HEK293 (cell line): ENCODE measurements around the gene ICAM3.

Experiments used
- CTCF ChIA-PET: fragments of 350-600 bp; formaldehyde crosslinking; extraction: SDS; loops from one replicate; lab custom pipeline; 2021; ENCODE audit warnings: antibody characterized with exemption; lab: Yijun Ruan, JAX
- POLR2A ChIA-PET: fragments of 300-600 bp; formaldehyde crosslinking; extraction: SDS; loops from one replicate; lab custom pipeline; 2020; ENCODE audit warnings: antibody characterized with exemption, inconsistent platforms; lab: Yijun Ruan, JAX
- H3K27ac ChIP-seq: fragments of 200-500 bp; sonication (Bioruptor generic); 2 replicates; pipeline ENCODE4 v1.5.1; 2014; ENCODE audit warnings: low read depth, low read length, control low read depth, inconsistent platforms; ENCODE audit errors: extremely low read depth
- H3K36me3 ChIP-seq, 2 experiments: fragments of 200-500 bp in 1 of 2; sonication (Bioruptor generic) in 1 of 2; 1 replicate in 1 of 2; 2 replicates in 1 of 2; pipeline ENCODE4 v1.5.1; 2014 to 2017; ENCODE audit warnings: inconsistent platforms in 2 of 2, low read length in 2 of 2; ENCODE audit not compliant: control insufficient read depth in 2 of 2, insufficient read depth in 1 of 2
- H3K4me1 ChIP-seq: fragments of 200-500 bp; sonication (Bioruptor generic); 2 replicates; pipeline ENCODE4 v1.5.1; 2014; ENCODE audit warnings: mild to moderate bottlenecking, low read length, inconsistent platforms; ENCODE audit not compliant: control insufficient read depth, insufficient read depth
- H3K4me3 ChIP-seq: 2 replicates; pipeline ENCODE4 v1.5.1; 2011; ENCODE audit warnings: low read depth, mild to moderate bottlenecking, control low read depth, low read length, moderate library complexity
- H3K9me3 ChIP-seq: fragments of 200-500 bp; sonication (Bioruptor generic); 2 replicates; pipeline ENCODE4 v1.5.1; 2014; ENCODE audit warnings: low read depth, low read length, inconsistent platforms; ENCODE audit not compliant: control insufficient read depth, insufficient read depth
- BCL11A ChIP-seq: fragments of 450-650 bp; formaldehyde crosslinking; IDR thresholded peaks from 2 replicates; pipeline ENCODE4 v1.5.1; 2016; ENCODE audit warnings: low read depth, missing biosample characterization, missing genetic modification characterization
- GLIS2 ChIP-seq: fragments of 450-650 bp; formaldehyde crosslinking; IDR thresholded peaks from 2 replicates; pipeline ENCODE4 v1.5.1; 2016; ENCODE audit warnings: missing biosample characterization, missing genetic modification characterization
- IKZF3 ChIP-seq: fragments of 450-650 bp; IDR thresholded peaks from 2 replicates; pipeline ENCODE4 v1.5.0; 2018; ENCODE audit warnings: missing biosample characterization, mild to moderate bottlenecking, missing genetic modification characterization, moderate library complexity
- OSR2 ChIP-seq: fragments of 450-650 bp; formaldehyde crosslinking; IDR thresholded peaks from 2 replicates; pipeline ENCODE4 v1.5.1; 2016; ENCODE audit warnings: missing biosample characterization, missing genetic modification characterization
- PATZ1 ChIP-seq: fragments of 450-650 bp; formaldehyde crosslinking; IDR thresholded peaks from 2 replicates; pipeline ENCODE4 v1.5.1; 2016; ENCODE audit warnings: missing biosample characterization, missing genetic modification characterization
- PBX3 ChIP-seq: sonication (generic); formaldehyde crosslinking; IDR thresholded peaks from 2 replicates; pipeline ENCODE4 v1.8.1; 2022; ENCODE audit warnings: mild to moderate bottlenecking, moderate library complexity, missing genetic modification reagents
- YY1 ChIP-seq: fragments of 450-650 bp; formaldehyde crosslinking; IDR thresholded peaks from 2 replicates; pipeline ENCODE4 v1.5.1; 2018; ENCODE audit warnings: missing biosample characterization, missing genetic modification characterization
- ZBTB21 ChIP-seq: fragments of 450-650 bp; formaldehyde crosslinking; IDR thresholded peaks from 2 replicates; pipeline ENCODE4 v1.5.1; 2017; ENCODE audit warnings: missing biosample characterization, missing genetic modification characterization
- ZNF311 ChIP-seq: fragments of 450-650 bp; formaldehyde crosslinking; IDR thresholded peaks from 2 replicates; pipeline ENCODE4 v1.5.1; 2017; ENCODE audit warnings: missing biosample characterization, missing genetic modification characterization, borderline replicate concordance
- ZNF37A ChIP-seq: fragments of 450-650 bp; IDR thresholded peaks from 2 replicates; pipeline ENCODE4 v1.5.1; 2018; ENCODE audit warnings: missing biosample characterization, missing genetic modification characterization
- ZNF561 ChIP-seq: fragments of 450-650 bp; IDR thresholded peaks from 2 replicates; pipeline ENCODE4 v1.5.1; 2018; ENCODE audit warnings: missing biosample characterization, missing genetic modification characterization, borderline replicate concordance
- ZNF664 ChIP-seq: fragments of 450-650 bp; formaldehyde crosslinking; IDR thresholded peaks from 2 replicates; pipeline ENCODE4 v1.5.1; 2016; ENCODE audit warnings: missing biosample characterization, missing genetic modification characterization
- ZNF677 ChIP-seq: fragments of 450-650 bp; IDR thresholded peaks from 2 replicates; pipeline ENCODE4 v1.5.0; 2018; ENCODE audit warnings: missing biosample characterization, mild to moderate bottlenecking, missing genetic modification characterization, moderate library complexity
- ZSCAN30 ChIP-seq: fragments of 450-650 bp; IDR thresholded peaks from 2 replicates; pipeline ENCODE4 v1.5.1; 2018; ENCODE audit warnings: missing biosample characterization, mild to moderate bottlenecking, missing genetic modification characterization, moderate library complexity
- TF ChIP-seq, protein P1 (sequence below): fragments of 450-650 bp; formaldehyde crosslinking; IDR thresholded peaks from 2 replicates; pipeline ENCODE4 v1.5.1; 2016; ENCODE audit warnings: missing biosample characterization, missing genetic modification characterization
- TF ChIP-seq, protein P2 (sequence below): fragments of 450-650 bp; formaldehyde crosslinking; IDR thresholded peaks from 2 replicates; pipeline ENCODE4 v1.5.1; 2016; ENCODE audit warnings: missing biosample characterization, missing genetic modification characterization, low read depth
- TF ChIP-seq, protein P3 (sequence below): fragments of 450-650 bp; formaldehyde crosslinking; IDR thresholded peaks from 2 replicates; pipeline ENCODE4 v1.5.1; 2017; ENCODE audit warnings: missing biosample characterization, missing genetic modification characterization
- TF ChIP-seq, protein P4 (sequence below): fragments of 450-650 bp; formaldehyde crosslinking; IDR thresholded peaks from 2 replicates; pipeline ENCODE4 v1.5.1; 2016; ENCODE audit warnings: missing biosample characterization, missing genetic modification characterization, low read depth
- TF ChIP-seq, protein P5 (sequence below): fragments of 450-650 bp; formaldehyde crosslinking; IDR thresholded peaks from 2 replicates; pipeline ENCODE4 v1.5.1; 2016; ENCODE audit warnings: missing biosample characterization, missing genetic modification characterization
- TF ChIP-seq, protein P6 (sequence below): fragments of 450-650 bp; formaldehyde crosslinking; IDR thresholded peaks from 2 replicates; pipeline ENCODE4 v1.5.1; 2017; ENCODE audit warnings: missing biosample characterization, missing genetic modification characterization

ICAM3 gene

GRCh38 chr19:10327793-10328192 lies 11.6 kb downstream of the ICAM3 start:
- CTCF ChIA-PET = interaction anchor here (1.0 to 1.1 kb wide), 2 partner anchors 22 to 61 kb away, joined by 3 read pairs; no protein-coding TSS in a partner anchor

More at GRCh38 chr19:10327793-10328192, 11.6 kb downstream of the ICAM3 start:
- H3K36me3 ChIP-seq = peaks cover 43 to 90% of the 10 kb centered on the region in 2 experiments; a peak in 2 of 3 replicates
- H3K9me3 ChIP-seq = no peaks in the 10 kb centered on the region
- H3K27ac ChIP-seq = no peak overlapping the region
- H3K4me1 ChIP-seq = no peaks in the 10 kb centered on the region
- no peak for TF ChIP-seq ZBTB21 (tag by site-specific recombination)
- no peak for TF ChIP-seq ZNF37A (tag by site-specific recombination)
- TF ChIP-seq OSR2 (tag by site-specific recombination) = no peak
- TF ChIP-seq BCL11A (tag by site-specific recombination) = no peak
- TF ChIP-seq ZSCAN30 (tag by site-specific recombination) = no peak
- TF ChIP-seq, protein P1, sequence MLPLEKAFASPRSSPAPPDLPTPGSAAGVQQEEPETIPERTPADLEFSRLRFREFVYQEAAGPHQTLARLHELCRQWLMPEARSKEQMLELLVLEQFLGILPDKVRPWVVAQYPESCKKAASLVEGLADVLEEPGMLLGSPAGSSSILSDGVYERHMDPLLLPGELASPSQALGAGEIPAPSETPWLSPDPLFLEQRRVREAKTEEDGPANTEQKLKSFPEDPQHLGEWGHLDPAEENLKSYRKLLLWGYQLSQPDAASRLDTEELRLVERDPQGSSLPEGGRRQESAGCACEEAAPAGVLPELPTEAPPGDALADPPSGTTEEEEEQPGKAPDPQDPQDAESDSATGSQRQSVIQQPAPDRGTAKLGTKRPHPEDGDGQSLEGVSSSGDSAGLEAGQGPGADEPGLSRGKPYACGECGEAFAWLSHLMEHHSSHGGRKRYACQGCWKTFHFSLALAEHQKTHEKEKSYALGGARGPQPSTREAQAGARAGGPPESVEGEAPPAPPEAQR = no peak
- no peak for TF ChIP-seq PATZ1 (tag by site-specific recombination)
- no peak for TF ChIP-seq ZNF664 (tag by site-specific recombination)
- no peak for TF ChIP-seq ZNF311 (tag by site-specific recombination)
- TF ChIP-seq PBX3 (CRISPR knock-in tag) = no peak
- TF ChIP-seq, protein P2, sequence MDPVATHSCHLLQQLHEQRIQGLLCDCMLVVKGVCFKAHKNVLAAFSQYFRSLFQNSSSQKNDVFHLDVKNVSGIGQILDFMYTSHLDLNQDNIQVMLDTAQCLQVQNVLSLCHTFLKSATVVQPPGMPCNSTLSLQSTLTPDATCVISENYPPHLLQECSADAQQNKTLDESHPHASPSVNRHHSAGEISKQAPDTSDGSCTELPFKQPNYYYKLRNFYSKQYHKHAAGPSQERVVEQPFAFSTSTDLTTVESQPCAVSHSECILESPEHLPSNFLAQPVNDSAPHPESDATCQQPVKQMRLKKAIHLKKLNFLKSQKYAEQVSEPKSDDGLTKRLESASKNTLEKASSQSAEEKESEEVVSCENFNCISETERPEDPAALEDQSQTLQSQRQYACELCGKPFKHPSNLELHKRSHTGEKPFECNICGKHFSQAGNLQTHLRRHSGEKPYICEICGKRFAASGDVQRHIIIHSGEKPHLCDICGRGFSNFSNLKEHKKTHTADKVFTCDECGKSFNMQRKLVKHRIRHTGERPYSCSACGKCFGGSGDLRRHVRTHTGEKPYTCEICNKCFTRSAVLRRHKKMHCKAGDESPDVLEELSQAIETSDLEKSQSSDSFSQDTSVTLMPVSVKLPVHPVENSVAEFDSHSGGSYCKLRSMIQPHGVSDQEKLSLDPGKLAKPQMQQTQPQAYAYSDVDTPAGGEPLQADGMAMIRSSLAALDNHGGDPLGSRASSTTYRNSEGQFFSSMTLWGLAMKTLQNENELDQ (tag by site-specific recombination) = no peak
- TF ChIP-seq, protein P3, sequence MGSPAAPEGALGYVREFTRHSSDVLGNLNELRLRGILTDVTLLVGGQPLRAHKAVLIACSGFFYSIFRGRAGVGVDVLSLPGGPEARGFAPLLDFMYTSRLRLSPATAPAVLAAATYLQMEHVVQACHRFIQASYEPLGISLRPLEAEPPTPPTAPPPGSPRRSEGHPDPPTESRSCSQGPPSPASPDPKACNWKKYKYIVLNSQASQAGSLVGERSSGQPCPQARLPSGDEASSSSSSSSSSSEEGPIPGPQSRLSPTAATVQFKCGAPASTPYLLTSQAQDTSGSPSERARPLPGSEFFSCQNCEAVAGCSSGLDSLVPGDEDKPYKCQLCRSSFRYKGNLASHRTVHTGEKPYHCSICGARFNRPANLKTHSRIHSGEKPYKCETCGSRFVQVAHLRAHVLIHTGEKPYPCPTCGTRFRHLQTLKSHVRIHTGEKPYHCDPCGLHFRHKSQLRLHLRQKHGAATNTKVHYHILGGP (tag by site-specific recombination) = no peak
- TF ChIP-seq ZNF561 (tag by site-specific recombination) = no peak
- TF ChIP-seq GLIS2 = no peak
- TF ChIP-seq, protein P4, sequence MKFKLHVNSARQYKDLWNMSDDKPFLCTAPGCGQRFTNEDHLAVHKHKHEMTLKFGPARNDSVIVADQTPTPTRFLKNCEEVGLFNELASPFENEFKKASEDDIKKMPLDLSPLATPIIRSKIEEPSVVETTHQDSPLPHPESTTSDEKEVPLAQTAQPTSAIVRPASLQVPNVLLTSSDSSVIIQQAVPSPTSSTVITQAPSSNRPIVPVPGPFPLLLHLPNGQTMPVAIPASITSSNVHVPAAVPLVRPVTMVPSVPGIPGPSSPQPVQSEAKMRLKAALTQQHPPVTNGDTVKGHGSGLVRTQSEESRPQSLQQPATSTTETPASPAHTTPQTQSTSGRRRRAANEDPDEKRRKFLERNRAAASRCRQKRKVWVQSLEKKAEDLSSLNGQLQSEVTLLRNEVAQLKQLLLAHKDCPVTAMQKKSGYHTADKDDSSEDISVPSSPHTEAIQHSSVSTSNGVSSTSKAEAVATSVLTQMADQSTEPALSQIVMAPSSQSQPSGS (tag by site-specific recombination) = no peak
- no peak for TF ChIP-seq YY1 (tag by site-specific recombination)
- TF ChIP-seq, protein P5, sequence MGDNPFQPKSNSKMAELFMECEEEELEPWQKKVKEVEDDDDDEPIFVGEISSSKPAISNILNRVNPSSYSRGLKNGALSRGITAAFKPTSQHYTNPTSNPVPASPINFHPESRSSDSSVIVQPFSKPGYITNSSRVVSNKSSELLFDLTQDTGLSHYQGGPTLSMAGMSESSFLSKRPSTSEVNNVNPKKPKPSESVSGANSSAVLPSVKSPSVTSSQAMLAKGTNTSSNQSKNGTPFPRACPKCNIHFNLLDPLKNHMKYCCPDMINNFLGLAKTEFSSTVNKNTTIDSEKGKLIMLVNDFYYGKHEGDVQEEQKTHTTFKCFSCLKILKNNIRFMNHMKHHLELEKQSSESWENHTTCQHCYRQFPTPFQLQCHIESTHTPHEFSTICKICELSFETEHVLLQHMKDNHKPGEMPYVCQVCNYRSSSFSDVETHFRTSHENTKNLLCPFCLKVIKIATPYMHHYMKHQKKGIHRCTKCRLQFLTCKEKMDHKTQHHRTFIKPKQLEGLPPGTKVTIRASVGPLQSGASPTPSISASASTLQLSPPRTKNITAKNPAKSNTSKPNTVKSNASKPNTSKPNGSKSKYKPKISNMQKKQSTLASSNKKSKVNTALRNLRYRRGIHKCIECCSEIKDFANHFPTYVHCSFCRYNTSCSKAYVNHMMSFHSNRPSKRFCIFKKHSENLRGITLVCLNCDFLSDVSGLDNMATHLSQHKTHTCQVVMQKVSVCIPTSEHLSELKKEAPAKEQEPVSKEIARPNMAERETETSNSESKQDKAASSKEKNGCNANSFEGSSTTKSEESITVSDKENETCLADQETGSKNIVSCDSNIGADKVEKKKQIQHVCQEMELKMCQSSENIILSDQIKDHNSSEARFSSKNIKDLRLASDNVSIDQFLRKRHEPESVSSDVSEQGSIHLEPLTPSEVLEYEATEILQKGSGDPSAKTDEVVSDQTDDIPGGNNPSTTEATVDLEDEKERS (tag by site-specific recombination) = no peak
- TF ChIP-seq, protein P6, sequence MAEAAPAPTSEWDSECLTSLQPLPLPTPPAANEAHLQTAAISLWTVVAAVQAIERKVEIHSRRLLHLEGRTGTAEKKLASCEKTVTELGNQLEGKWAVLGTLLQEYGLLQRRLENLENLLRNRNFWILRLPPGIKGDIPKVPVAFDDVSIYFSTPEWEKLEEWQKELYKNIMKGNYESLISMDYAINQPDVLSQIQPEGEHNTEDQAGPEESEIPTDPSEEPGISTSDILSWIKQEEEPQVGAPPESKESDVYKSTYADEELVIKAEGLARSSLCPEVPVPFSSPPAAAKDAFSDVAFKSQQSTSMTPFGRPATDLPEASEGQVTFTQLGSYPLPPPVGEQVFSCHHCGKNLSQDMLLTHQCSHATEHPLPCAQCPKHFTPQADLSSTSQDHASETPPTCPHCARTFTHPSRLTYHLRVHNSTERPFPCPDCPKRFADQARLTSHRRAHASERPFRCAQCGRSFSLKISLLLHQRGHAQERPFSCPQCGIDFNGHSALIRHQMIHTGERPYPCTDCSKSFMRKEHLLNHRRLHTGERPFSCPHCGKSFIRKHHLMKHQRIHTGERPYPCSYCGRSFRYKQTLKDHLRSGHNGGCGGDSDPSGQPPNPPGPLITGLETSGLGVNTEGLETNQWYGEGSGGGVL (tag by site-specific recombination) = no peak
- TF ChIP-seq ZNF677 = no peak
- TF ChIP-seq IKZF3 = no peak
- no peak overlapping the region for H3K4me3 ChIP-seq
- POLR2A ChIA-PET = interaction anchor here (0.7 kb wide), 1 partner anchor 569 kb away, joined by 3 read pairs; no protein-coding TSS in a partner anchor
